DOHH2 (cell line): ENCODE results near the gene ARHGAP23.
"Not testable (repeated sequence)": the region's sequence is repeated elsewhere in the genome, so short reads cannot be mapped to it uniquely, and the experiment has no call there.

Experiments used
- H3F3A ChIP-seq: fragments of 200-600 bp; sonication (generic), shearing (Covaris generic); 2 replicates; pipeline ENCODE4 v1.6.0; 2016; ENCODE audit warnings: antibody characterized with exemption, mild to moderate bottlenecking; ENCODE audit not compliant: control insufficient read depth, insufficient read depth
- H3K27ac ChIP-seq: fragments of 200-600 bp; sonication (generic); 2 replicates; pipeline ENCODE4 v1.5.1; 2014; ENCODE audit warnings: low read depth, mild to moderate bottlenecking, low read length, moderate library complexity
- H3K27me3 ChIP-seq: fragments of 200-600 bp; sonication (generic); 2 replicates; pipeline ENCODE4 v1.6.1; 2014; ENCODE audit warnings: mild to moderate bottlenecking, low read length, mixed read lengths; ENCODE audit not compliant: control insufficient read depth
- H3K36me3 ChIP-seq: fragments of 200-600 bp; sonication (generic); 2 replicates; pipeline ENCODE4 v1.6.1; 2014; ENCODE audit warnings: mild to moderate bottlenecking, low read length, moderate library complexity, mixed read lengths; ENCODE audit not compliant: control insufficient read depth
- H3K4me1 ChIP-seq: fragments of 200-600 bp; sonication (generic); 2 replicates; pipeline ENCODE4 v1.6.1; 2014; ENCODE audit warnings: mild to moderate bottlenecking, low read length, mixed read lengths; ENCODE audit not compliant: control insufficient read depth
- H3K4me2 ChIP-seq: fragments of 200-600 bp; sonication (generic); 2 replicates; pipeline ENCODE4 v1.6.0; 2014; ENCODE audit warnings: mild to moderate bottlenecking, low read length, moderate library complexity
- H3K4me3 ChIP-seq: fragments of 200-600 bp; sonication (generic); 2 replicates; pipeline ENCODE4 v1.5.1; 2014; ENCODE audit warnings: mild to moderate bottlenecking, low read length, mixed read lengths
- H3K79me2 ChIP-seq: fragments of 200-600 bp; sonication (generic); 2 replicates; pipeline ENCODE4 v1.6.1; 2014; ENCODE audit warnings: mild to moderate bottlenecking, low read length, mixed read lengths; ENCODE audit not compliant: control insufficient read depth
- H3K9me2 ChIP-seq: fragments of 200-600 bp; sonication (generic); replicated peaks from 2 replicates; pipeline ENCODE4 v1.6.1; 2014; ENCODE audit warnings: mild to moderate bottlenecking, low read length, mixed read lengths; ENCODE audit not compliant: control insufficient read depth
- H3K9me3 ChIP-seq: fragments of 200-600 bp; sonication (generic); 2 replicates; pipeline ENCODE4 v1.6.1; 2014; ENCODE audit warnings: antibody characterized with exemption, low read length, mixed read lengths; ENCODE audit not compliant: control insufficient read depth, insufficient read depth
- H4K20me1 ChIP-seq: fragments of 200-600 bp; sonication (generic); 2 replicates; pipeline ENCODE4 v1.6.0; 2014; ENCODE audit warnings: low read depth, mild to moderate bottlenecking, antibody characterized with exemption, low read length, moderate library complexity; ENCODE audit not compliant: control insufficient read depth, insufficient read depth
- EZH2phosphoT487 ChIP-seq: fragments of 200-600 bp; sonication (generic); IDR thresholded peaks from 2 replicates; pipeline ENCODE4 v1.6.1; 2017; ENCODE audit warnings: borderline replicate concordance, mild to moderate bottlenecking, antibody characterized with exemption, low read length, moderate library complexity, mixed read lengths
- TF ChIP-seq, protein P1 (sequence below): fragments of 200-600 bp; sonication (generic); IDR thresholded peaks from one replicate; pipeline ENCODE4 v1.5.1; 2014; ENCODE audit warnings: antibody characterized with exemption, mild to moderate bottlenecking, low read depth, low read length; ENCODE audit not compliant: poor library complexity, severe bottlenecking

The ARHGAP23 gene

DNA sequence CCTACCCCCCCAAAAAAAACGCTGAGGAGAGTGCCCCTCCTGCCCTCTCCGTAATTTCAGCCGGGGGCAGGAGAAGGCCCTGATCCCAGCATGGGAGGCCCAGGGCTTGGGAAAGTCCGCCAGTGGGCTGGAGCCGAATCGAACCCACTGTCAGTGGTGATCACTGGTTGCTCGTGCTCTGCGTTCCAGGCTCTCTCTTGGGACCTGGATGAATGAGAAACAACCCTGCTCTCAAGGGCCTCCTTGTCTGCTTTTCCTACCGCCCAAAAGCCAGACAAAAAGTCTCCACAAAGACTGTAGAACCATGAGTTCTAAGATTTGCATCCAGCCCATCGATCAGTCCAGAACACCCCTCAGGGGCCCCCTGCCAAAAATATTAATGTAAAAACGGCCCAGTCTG is 8.1 kb downstream of the ARHGAP23 start:
- no peak for TF ChIP-seq EZH2phosphoT487
- TF ChIP-seq, protein P1, sequence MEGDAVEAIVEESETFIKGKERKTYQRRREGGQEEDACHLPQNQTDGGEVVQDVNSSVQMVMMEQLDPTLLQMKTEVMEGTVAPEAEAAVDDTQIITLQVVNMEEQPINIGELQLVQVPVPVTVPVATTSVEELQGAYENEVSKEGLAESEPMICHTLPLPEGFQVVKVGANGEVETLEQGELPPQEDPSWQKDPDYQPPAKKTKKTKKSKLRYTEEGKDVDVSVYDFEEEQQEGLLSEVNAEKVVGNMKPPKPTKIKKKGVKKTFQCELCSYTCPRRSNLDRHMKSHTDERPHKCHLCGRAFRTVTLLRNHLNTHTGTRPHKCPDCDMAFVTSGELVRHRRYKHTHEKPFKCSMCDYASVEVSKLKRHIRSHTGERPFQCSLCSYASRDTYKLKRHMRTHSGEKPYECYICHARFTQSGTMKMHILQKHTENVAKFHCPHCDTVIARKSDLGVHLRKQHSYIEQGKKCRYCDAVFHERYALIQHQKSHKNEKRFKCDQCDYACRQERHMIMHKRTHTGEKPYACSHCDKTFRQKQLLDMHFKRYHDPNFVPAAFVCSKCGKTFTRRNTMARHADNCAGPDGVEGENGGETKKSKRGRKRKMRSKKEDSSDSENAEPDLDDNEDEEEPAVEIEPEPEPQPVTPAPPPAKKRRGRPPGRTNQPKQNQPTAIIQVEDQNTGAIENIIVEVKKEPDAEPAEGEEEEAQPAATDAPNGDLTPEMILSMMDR, result no peak
- Histone ChIP-seq H3K4me2 (no peak overlapping the region), H3K9me3 (no peaks in the 10 kb centered on the region), H3K27me3 (peaks cover 11% of the 10 kb centered on the region), H3K4me3 (no peak overlapping the region), H3K27ac (no peak overlapping the region), H3K9me2 (no peaks in the 10 kb centered on the region), H3F3A (no peaks in the 10 kb centered on the region), H3K4me1 (no peaks in the 10 kb centered on the region), H3K36me3 (no peaks in the 10 kb centered on the region), H4K20me1 (no peaks in the 10 kb centered on the region), H3K79me2 (no peaks in the 10 kb centered on the region)

DNA sequence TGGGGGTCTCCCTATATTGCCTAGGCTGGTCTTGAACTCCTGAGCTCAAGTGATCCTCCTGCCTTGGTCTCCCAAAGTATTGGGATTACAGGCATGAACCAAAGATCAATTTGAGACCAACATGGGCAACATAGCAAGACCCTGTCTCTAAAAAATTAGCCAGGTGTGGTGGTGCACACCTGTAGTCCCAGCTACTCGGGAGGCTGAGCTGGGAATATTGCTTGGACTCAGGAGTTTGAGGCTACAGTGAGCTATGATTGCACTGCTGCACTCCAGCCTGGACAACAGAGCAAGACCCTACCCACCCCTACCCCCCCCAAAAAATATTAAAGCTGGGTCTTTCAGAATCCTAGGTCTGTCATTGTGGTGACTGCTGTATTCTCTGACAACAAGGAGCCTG is 9.0 kb downstream of the ARHGAP23 start:
- not testable (repeated sequence) for H3K4me3 ChIP-seq, H3K9me3 ChIP-seq, H3K36me3 ChIP-seq, H3K9me2 ChIP-seq, H3F3A ChIP-seq, H4K20me1 ChIP-seq, H3K4me2 ChIP-seq, H3K27me3 ChIP-seq, H3K27ac ChIP-seq, H3K4me1 ChIP-seq, H3K79me2 ChIP-seq

DNA sequence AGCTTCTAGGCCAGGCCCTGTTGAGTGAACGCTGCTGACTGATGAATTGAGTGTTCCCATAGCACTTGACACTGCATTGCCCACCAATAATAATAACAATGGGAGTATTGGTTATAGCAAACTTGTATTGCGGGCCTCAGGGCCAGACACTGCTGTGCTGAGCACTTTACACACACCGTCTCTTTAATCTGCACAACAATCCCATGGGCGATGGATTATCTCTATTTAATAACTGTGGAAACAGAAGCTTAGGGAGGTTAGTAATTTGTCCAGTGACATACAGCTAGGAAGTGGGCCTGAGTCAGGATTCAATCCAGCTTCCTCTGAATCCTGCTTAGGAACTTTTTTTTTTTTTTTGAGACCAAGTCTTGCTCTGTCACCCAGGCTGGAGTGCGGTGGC is 11.2 kb downstream of the ARHGAP23 start:
- Histone ChIP-seq H3K36me3 (no peaks in the 10 kb centered on the region), H3K9me2 (no peaks in the 10 kb centered on the region), H4K20me1 (no peaks in the 10 kb centered on the region), H3K27ac (no peak overlapping the region), H3K27me3 (peaks cover 14% of the 10 kb centered on the region), H3K4me1 (peaks cover 4% of the 10 kb centered on the region), H3K4me3 (no peak overlapping the region), H3K9me3 (no peaks in the 10 kb centered on the region), H3F3A (no peaks in the 10 kb centered on the region), H3K4me2 (no peak overlapping the region), H3K79me2 (no peaks in the 10 kb centered on the region)
- TF ChIP-seq, protein P1, result no peak
- no peak for TF ChIP-seq EZH2phosphoT487

DNA sequence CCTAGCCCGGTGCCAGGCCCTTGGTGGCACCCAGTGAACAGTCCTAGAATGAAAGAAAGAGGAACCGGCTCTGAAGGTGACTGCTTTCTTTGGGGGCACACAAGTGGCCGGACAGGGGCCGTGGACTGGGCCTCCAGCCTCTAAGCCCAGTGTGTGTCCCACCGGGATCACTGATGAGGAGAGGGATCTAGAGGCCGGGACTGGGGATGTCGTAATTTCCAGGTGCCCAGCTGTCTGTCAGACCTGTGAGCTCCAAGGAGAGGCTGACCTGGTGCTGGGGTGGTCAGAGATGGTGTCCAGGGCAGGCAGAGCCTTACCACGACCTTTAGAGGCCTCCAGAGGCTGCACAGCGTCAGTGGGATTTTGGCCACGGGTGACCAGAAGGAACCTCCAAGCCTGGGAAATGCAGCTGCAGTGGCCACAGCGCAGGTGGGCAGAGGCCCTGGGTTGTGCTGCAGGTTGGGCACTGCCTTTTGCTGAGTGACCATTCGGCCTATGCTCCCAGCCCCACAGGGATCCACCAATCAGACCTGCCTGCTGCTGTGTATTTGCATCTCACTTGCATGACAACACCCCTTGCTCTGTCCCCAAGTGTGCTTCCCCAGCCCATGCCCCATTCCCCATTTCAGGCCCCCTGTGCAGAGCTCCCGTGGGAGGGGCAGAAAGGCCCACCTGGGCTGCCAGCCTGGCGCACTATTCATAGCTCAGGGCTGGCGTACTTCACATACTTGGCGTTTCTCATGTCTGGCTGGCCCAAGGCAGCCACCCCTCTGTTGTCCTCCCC is 12.5 kb downstream of the ARHGAP23 start:
- Histone ChIP-seq H3K9me3 (no peaks in the 10 kb centered on the region), H3K27me3 (peaks cover 14% of the 10 kb centered on the region), H3K9me2 (no peaks in the 10 kb centered on the region), H3K79me2 (no peaks in the 10 kb centered on the region), H4K20me1 (no peaks in the 10 kb centered on the region), H3K4me3 (no peak overlapping the region), H3K4me2 (no peak overlapping the region), H3K27ac (no peak overlapping the region), H3K36me3 (no peaks in the 10 kb centered on the region), H3F3A (no peaks in the 10 kb centered on the region), H3K4me1 (peaks cover 4% of the 10 kb centered on the region)
- no peak for TF ChIP-seq EZH2phosphoT487
- TF ChIP-seq, protein P1, result no peak
